GM21529 (cell line): ENCODE measurements around the gene FIBIN.
"Not testable (repeated sequence)": the region's sequence is repeated elsewhere in the genome, so short reads cannot be mapped to it uniquely, and the experiment has no call there.

Experiments used
- ATAC-seq: cut with Tn5 transposase; IDR thresholded peaks from one replicate; pipeline ENCODE4 v1.9.1; 2021; ENCODE audit not compliant: unreplicated experiment

Gene FIBIN

GRCh38 chr11:26993965-26994457 is at the start of gene FIBIN:
FIBIN (plus strand) TSS chr11:26994112; CDS start chr11:26994527, 415 bp downstream.
- ATAC-seq = no peak

- no peak for ATAC-seq
Observed at GRCh38 chr11:26944866-26945664, 48.8 kb upstream of the FIBIN start.

- ATAC-seq = no peak
Observed at GRCh38 chr11:26946257-26946716, 47.6 kb upstream of the FIBIN start.

GRCh38 chr11:26947379-26947844 is 46.5 kb upstream of the FIBIN start:
- no peak for ATAC-seq

- no peak for ATAC-seq
Observed at GRCh38 chr11:26947904-26948639, 45.8 kb upstream of the FIBIN start.

GRCh38 chr11:26948881-26949280 is 45.0 kb upstream of the FIBIN start:
- ATAC-seq = no peak

- ATAC-seq = no peak
Observed at GRCh38 chr11:26949846-26950245, 44.1 kb upstream of the FIBIN start.

GRCh38 chr11:26950260-26950719 is 43.6 kb upstream of the FIBIN start:
- ATAC-seq = no peak

GRCh38 chr11:26951809-26952515 is 42.0 kb upstream of the FIBIN start:
- no peak for ATAC-seq

GRCh38 chr11:26953770-26954392 is 40.0 kb upstream of the FIBIN start:
- no peak for ATAC-seq

GRCh38 chr11:26958005-26958701 is 35.8 kb upstream of the FIBIN start:
- ATAC-seq = no peak

DNA sequence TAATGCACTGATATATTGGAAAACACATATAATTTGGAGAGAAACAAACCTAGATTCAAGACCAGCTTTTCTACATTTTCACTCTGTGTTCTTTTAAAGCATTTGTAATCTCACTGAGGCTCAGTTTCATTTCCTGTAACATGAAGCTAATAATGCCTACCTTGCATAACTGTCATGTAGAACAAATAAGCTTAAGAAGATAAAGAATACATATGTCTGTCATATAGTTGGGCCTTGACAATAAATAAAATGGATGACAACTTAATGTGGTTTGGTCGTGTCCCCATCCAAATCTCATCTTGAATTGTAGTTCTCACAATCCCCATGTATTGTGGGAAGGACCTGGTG is 35.2 kb upstream of the FIBIN start:
- ATAC-seq = no peak

- ATAC-seq = no peak
Observed at GRCh38 chr11:26960281-26960680, 33.6 kb upstream of the FIBIN start.

DNA sequence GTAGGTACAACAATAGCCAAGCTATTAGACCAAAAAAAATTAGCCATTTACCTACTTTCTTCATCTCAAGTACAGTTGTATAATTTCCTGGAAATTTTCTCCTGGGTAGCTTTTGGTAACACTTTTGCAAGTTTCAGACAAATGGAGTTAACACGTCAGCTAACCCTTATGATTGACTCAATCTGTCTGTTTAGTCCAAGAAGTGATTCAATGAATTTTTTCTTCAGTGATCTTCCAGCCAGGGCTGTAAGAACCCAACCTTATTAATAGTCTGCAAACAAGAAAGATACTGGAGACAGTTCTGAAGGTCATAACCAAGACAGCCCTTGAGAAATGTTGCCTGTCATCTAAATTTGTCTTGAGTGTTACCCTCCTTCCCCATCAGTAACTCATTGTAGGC is 30.1 kb upstream of the FIBIN start:
- no peak for ATAC-seq

DNA sequence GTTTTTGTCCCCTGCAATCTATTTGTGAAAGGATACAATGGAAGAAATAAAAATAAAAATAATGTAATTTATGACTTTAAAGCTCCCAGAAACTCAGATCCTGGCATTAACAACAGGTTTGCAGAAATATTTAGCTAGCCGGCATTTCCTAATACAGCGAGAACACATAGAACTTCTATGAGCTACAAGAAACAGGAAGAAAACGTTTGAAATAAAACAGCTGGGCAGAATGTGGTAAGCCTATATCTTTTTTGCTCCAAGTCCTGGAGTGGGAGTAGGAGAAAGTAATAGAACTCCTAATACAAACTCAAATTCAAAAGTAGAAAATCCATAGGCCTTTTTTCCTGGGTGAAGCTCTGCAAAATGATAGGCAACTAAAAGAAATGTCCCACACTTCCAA is 29.6 kb upstream of the FIBIN start:
- ATAC-seq = no peak

GRCh38 chr11:26964847-26965485 is 28.9 kb upstream of the FIBIN start:
- not testable (repeated sequence) for ATAC-seq

DNA sequence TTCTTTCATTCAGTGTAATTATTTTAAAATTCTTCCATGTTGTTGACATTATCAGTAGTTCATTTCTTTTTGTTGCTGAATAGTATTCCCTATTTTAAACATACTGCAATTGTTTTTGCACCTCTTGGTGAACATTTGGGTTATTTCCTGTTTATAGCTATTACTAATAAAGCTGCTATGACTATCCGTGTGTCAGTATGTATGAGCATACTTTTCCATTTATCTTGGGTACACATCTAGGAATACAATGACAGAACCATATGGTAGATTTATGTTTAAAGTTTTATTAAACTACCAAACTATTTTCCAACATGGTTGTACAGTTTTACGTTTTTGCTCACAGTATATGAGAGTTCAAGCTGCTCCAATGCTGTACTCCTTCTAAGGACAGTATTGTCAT is 22.0 kb upstream of the FIBIN start:
- ATAC-seq = no peak

DNA sequence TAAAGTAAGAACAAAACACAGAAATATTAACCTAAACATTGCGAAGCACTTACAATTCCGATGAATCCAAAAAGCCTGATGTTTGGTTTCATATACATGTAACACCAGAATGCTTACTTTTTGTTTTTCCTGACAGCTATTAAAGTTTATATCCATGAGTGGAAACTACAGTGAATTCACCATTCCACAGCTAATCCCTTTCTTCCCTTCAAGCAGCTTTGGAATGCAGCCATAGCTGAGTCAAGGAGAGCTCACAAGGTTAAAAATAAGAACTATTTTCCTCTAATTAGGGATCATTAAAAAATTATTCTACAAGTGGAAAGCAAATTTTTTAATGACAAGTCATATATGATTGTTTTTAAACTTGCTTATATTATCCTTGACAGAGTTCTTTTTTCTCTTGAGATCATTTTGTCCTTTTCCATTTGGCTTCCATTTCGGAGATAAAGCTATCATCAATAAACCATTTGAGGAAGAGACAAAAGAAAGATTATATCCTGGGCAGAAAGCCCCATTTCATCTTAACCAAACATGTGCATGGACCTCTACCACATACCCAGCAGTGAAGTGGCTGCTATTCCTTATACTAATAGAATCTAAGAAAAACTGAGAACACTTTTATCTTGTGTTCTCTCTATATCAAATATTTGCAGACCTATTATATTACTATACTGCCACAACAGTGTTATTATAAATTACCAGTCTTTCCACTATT is 19.7 kb upstream of the FIBIN start:
- no peak for ATAC-seq

DNA sequence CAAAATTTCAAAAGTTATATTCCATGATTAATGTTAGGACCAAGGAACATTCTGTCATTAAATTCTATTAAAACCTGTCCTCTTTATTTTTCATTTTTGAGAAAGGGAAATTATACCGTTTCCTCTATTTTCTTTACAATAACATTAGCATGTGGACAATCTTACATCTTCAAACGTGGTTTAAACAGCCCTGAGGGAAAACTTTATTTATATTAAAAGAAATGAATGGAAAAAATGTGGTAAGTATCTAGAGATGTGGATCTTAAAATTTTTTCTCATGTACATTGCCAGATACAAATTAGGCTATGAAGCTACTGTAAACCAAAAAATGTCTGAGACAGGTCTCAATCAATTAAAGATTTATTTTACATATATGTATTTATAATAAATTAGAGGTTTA is 18.9 kb upstream of the FIBIN start:
- no peak for ATAC-seq
